PC-9 (cell line): ENCODE data around the gene FAM83C.

ENCODE experiments used
- CTCF ChIP-seq: fragments of 200-600 bp; sonication (generic); conservative IDR thresholded peaks from 2 replicates; pipeline ENCODE4 v1.6.1; 2017; ENCODE audit warnings: mixed run types, antibody characterized with exemption, mild to moderate bottlenecking, moderate library complexity
- EZH2 ChIP-seq: fragments of 200-600 bp; sonication (generic); IDR thresholded peaks from 2 replicates; pipeline ENCODE4 v1.8.0; 2017; ENCODE audit warnings: antibody characterized with exemption, low read depth

DNA sequence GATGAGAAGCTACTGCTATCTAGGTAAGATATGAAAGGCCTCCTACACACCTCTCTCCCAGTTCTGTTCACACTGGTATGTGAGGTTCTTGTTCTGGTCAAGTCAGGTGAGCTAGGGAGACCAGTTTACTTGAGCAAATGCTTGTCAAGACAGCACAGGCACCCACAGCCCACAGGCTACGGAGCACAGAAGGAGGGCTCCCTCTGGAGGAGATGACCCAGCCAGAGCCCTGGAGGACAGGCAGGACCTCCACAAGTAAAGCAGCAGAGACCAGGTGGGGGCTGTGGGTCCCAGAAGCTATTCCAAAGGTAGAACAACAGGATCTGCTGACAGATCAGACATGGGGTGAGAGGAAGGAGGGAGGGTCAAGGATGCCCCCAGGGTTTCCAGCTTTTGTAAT lies 27.5 kb downstream of the FAM83C start:
- TF ChIP-seq CTCF: no peak; the same call in 1 of the 2 replicates
- TF ChIP-seq EZH2: no peak
